Measurements from ENCODE around the gene ADRA2B. TPM values are rescaled to one million over a fixed set of nuclear protein-coding genes. Genes with fewer than 3 reads are reported as not detected.
"Not testable (repeated sequence)": the region's sequence is repeated elsewhere in the genome, so short reads cannot be mapped to it uniquely, and the experiment has no call there.

Gene ADRA2B
- total and polyA plus RNA-seq, 2 donors (not counting 3 experiments of a cell fraction or from before 2014, with no cell fraction given), result not detected

GRCh38 chr2:96064047-96064675, 52.2 kb downstream of the ADRA2B start:
- dilution Hi-C loops (cut with MboI; ENCODE audit: extremely low pct_ligation_motif_present, low sequenced_read_pairs); H3K79me2 ChIP-seq (ENCODE audit: control insufficient read depth, insufficient read depth, low read length); POLR2A ChIA-PET; DNase-seq (ENCODE audit: low read depth, low spot score); H3K27me3 ChIP-seq (ENCODE audit: control insufficient read depth in 2 of 2, insufficient read depth in 2 of 2, low read length in 2 of 2); H3K9me3 ChIP-seq (replicated peaks; ENCODE audit: control insufficient read depth, insufficient read depth, low read length); H3K36me3 ChIP-seq (ENCODE audit: control insufficient read depth in 2 of 2, extremely low read depth in 1 of 2, insufficient read depth in 2 of 2, low read length in 2 of 2); intact Hi-C loops (cut with micrococcal nuclease); H3K4me1 ChIP-seq (ENCODE audit: control insufficient read depth, extremely low read depth, insufficient read depth, low read length); H3K9ac ChIP-seq (replicated peaks; ENCODE audit: extremely low read depth, insufficient read depth, low read length); BruUV-seq (replicated peaks); H3K4me3 ChIP-seq (replicated peaks in 1 of 3; ENCODE audit: insufficient read depth in 1 of 3, low read depth in 1 of 3, low read length in 3 of 3); H4K20me1 ChIP-seq (replicated peaks; ENCODE audit: control insufficient read depth, extremely low read depth, insufficient read depth, low read length); FAIRE-seq; H3K4me2 ChIP-seq (ENCODE audit: insufficient read depth, low read length); H3K27ac ChIP-seq (ENCODE audit: insufficient read depth, low read depth, low read length); H2AFZ ChIP-seq (ENCODE audit: low read depth, low read length); H3K9me1 ChIP-seq (replicated peaks; ENCODE audit: control insufficient read depth, extremely low read depth, insufficient read depth, low read length): not testable (repeated sequence)
- CTCF ChIA-PET, result interaction anchor here (0.9 to 1.3 kb wide), 2 partner anchors 1581 to 1633 kb away, joined by 3 to 13 read pairs; partner anchors contain the start of gene COX5B

- POLR2A ChIA-PET; intact Hi-C loops (cut with micrococcal nuclease); H3K27ac ChIP-seq (ENCODE audit: insufficient read depth, low read depth, low read length); BruUV-seq (replicated peaks); H3K79me2 ChIP-seq (ENCODE audit: control insufficient read depth, insufficient read depth, low read length); H3K4me3 ChIP-seq (replicated peaks in 1 of 3; ENCODE audit: insufficient read depth in 1 of 3, low read depth in 1 of 3, low read length in 3 of 3); H2AFZ ChIP-seq (ENCODE audit: low read depth, low read length); H3K9me1 ChIP-seq (replicated peaks; ENCODE audit: control insufficient read depth, extremely low read depth, insufficient read depth, low read length); H3K27me3 ChIP-seq (ENCODE audit: control insufficient read depth in 2 of 2, insufficient read depth in 2 of 2, low read length in 2 of 2); DNase-seq (ENCODE audit: low read depth, low spot score); H3K9ac ChIP-seq (replicated peaks; ENCODE audit: extremely low read depth, insufficient read depth, low read length); dilution Hi-C loops (cut with MboI; ENCODE audit: extremely low pct_ligation_motif_present, low sequenced_read_pairs); H3K9me3 ChIP-seq (replicated peaks; ENCODE audit: control insufficient read depth, insufficient read depth, low read length); H3K4me1 ChIP-seq (ENCODE audit: control insufficient read depth, extremely low read depth, insufficient read depth, low read length); H4K20me1 ChIP-seq (replicated peaks; ENCODE audit: control insufficient read depth, extremely low read depth, insufficient read depth, low read length); H3K36me3 ChIP-seq (ENCODE audit: control insufficient read depth in 2 of 2, extremely low read depth in 1 of 2, insufficient read depth in 2 of 2, low read length in 2 of 2); H3K4me2 ChIP-seq (ENCODE audit: insufficient read depth, low read length): not testable (repeated sequence)
- CTCF ChIA-PET, result interaction anchor here (0.9 to 1.3 kb wide), 2 partner anchors 1582 to 1633 kb away, joined by 3 to 13 read pairs; partner anchors contain the start of gene COX5B
- TF ChIP-seq FOS (IDR thresholded peaks at IDR 0.05; ENCODE audit: borderline replicate concordance, insufficient read depth, low read length) (peak; percentile 12), CTCF (IDR thresholded peaks at IDR 0.05; ENCODE audit: extremely low read depth in 1 of 2, insufficient read depth in 1 of 2, low read depth in 1 of 2, low read length in 2 of 2) (peak in 1 of 2 donors; percentile 14)
- peak; percentile 8 for FAIRE-seq
Observed at GRCh38 chr2:96063116-96063899, 53.1 kb downstream of the ADRA2B start.

Other genes with a start within 250 kb of the ADRA2B start
- gene ANKRD36C, start 124.7 kb downstream of the ADRA2B start, total RNA-seq, result 92.8 and 108 TPM in 2 replicates
- gene ANKRD36C, start 124.7 kb downstream of the ADRA2B start, polyA plus RNA-seq, result 2.3 and 4.4 TPM in 2 replicates
- gene GPAT2, start 81.7 kb downstream of the ADRA2B start, total RNA-seq, result 6.6 and 14.2 TPM in 2 replicates
- gene GPAT2, start 81.7 kb downstream of the ADRA2B start, polyA plus RNA-seq, result 10.3 and 11.1 TPM in 2 replicates
- gene ASTL, start 21.9 kb upstream of the ADRA2B start, total RNA-seq, result not detected in 2 replicates
- not detected in 2 replicates for gene ASTL, start 21.9 kb upstream of the ADRA2B start, polyA plus RNA-seq
- gene DUSP2, start 28.9 kb upstream of the ADRA2B start, total RNA-seq, result 0.33 and 0.58 TPM in 2 replicates
- gene DUSP2, start 28.9 kb upstream of the ADRA2B start, polyA plus RNA-seq, result 0.33 and 0.35 TPM in 2 replicates
- gene STARD7, start 92.3 kb upstream of the ADRA2B start, total RNA-seq, result 107 and 132 TPM in 2 replicates
- gene STARD7, start 92.3 kb upstream of the ADRA2B start, polyA plus RNA-seq, result 48.5 and 61.2 TPM in 2 replicates
- 41.5 and 48.4 TPM in 2 replicates for gene TMEM127, start 149.4 kb upstream of the ADRA2B start, total RNA-seq
- 75.7 and 94.0 TPM in 2 replicates for gene TMEM127, start 149.4 kb upstream of the ADRA2B start, polyA plus RNA-seq
- 64.3 and 70.7 TPM in 2 replicates for gene CIAO1, start 149.7 kb upstream of the ADRA2B start, total RNA-seq
- gene CIAO1, start 149.7 kb upstream of the ADRA2B start, polyA plus RNA-seq, result 119 and 120 TPM in 2 replicates
- gene SNRNP200, start 189.0 kb upstream of the ADRA2B start, total RNA-seq, result 117 and 124 TPM in 2 replicates
- 142 and 155 TPM in 2 replicates for gene SNRNP200, start 189.0 kb upstream of the ADRA2B start, polyA plus RNA-seq
- 4.6 and 5.8 TPM in 2 replicates for gene ITPRIPL1, start 208.7 kb upstream of the ADRA2B start, total RNA-seq
- gene ITPRIPL1, start 208.7 kb upstream of the ADRA2B start, polyA plus RNA-seq, result 2.3 and 2.6 TPM in 2 replicates
- gene NCAPH, start 219.2 kb upstream of the ADRA2B start, total RNA-seq, result 34.6 and 36.6 TPM in 2 replicates
- 20.6 and 21.9 TPM in 2 replicates for gene NCAPH, start 219.2 kb upstream of the ADRA2B start, polyA plus RNA-seq

Data from endothelial cell of umbilical vein (primary cell).